DND-41 (cell line): ENCODE data around the gene ARID3A.
"Not testable (repeated sequence)": the region's sequence is repeated elsewhere in the genome, so short reads cannot be mapped to it uniquely, and the experiment has no call there.

Source experiments
- ATAC-seq: fragments of 200-7000 bp; cut with Tn5 transposase; 3 replicates; pipeline ENCODE4 v1.9.1; 2021; ENCODE audit warnings: low read depth; ENCODE audit not compliant: insufficient read depth
- DNase-seq: peaks from one replicate; pipeline ENCODE4 v3.0.0-alpha.2; 2020
- H2AFZ ChIP-seq: 2 replicates; pipeline ENCODE4 v1.6.0; 2012; ENCODE audit warnings: low read depth, low read length
- H3K27ac ChIP-seq: 2 replicates; pipeline ENCODE4 v1.5.1; 2012; ENCODE audit warnings: low read length, inconsistent platforms
- H3K27me3 ChIP-seq: fragments of 200-600 bp; sonication (generic); 2 replicates; pipeline ENCODE4 v1.6.0; 2012; ENCODE audit warnings: low read length, mild to moderate bottlenecking, inconsistent platforms; ENCODE audit not compliant: insufficient read depth, poor library complexity
- H3K36me3 ChIP-seq: 2 replicates; pipeline ENCODE4 v1.5.1; 2012; ENCODE audit warnings: low read length, inconsistent platforms; ENCODE audit not compliant: insufficient read depth
- H3K4me1 ChIP-seq: 2 replicates; pipeline ENCODE4 v1.5.1; 2012; ENCODE audit warnings: mild to moderate bottlenecking, low read length; ENCODE audit not compliant: insufficient read depth
- H3K4me2 ChIP-seq: 2 replicates; pipeline ENCODE4 v1.6.0; 2012; ENCODE audit warnings: mild to moderate bottlenecking, moderate library complexity, low read length, inconsistent platforms; ENCODE audit not compliant: insufficient read depth
- H3K4me3 ChIP-seq, 2 experiments: fragments of 200-600 bp in 1 of 2; shearing (Covaris generic) in 1 of 2; 2 replicates each; pipeline ENCODE4 v1.5.1; 2012 to 2016; ENCODE audit warnings: inconsistent platforms in 2 of 2, low read length in 2 of 2, mild to moderate bottlenecking in 2 of 2, low read depth in 1 of 2, moderate library complexity in 1 of 2
- H3K79me2 ChIP-seq: 2 replicates; pipeline ENCODE4 v1.6.0; 2012; ENCODE audit warnings: low read length, inconsistent platforms; ENCODE audit not compliant: insufficient read depth
- H3K9ac ChIP-seq: 2 replicates; pipeline ENCODE4 v1.6.0; 2012; ENCODE audit warnings: low read depth, mild to moderate bottlenecking, inconsistent platforms, low read length, moderate library complexity
- H3K9me3 ChIP-seq: 2 replicates; pipeline ENCODE4 v1.5.1; 2012; ENCODE audit warnings: low read length, moderate library complexity, mild to moderate bottlenecking, inconsistent platforms; ENCODE audit not compliant: insufficient read depth, severe bottlenecking
- H4K20me1 ChIP-seq: 2 replicates; pipeline ENCODE4 v1.6.0; 2012; ENCODE audit warnings: low read length; ENCODE audit not compliant: insufficient read depth
- CTCF ChIP-seq: IDR thresholded peaks from 2 replicates; pipeline ENCODE4 v1.5.1; 2012; ENCODE audit warnings: borderline replicate concordance, low read length, moderate library complexity, mild to moderate bottlenecking; ENCODE audit not compliant: poor library complexity, severe bottlenecking; ENCODE audit errors: extremely low read depth
- EZH2 ChIP-seq: IDR thresholded peaks from 3 replicates; pipeline ENCODE4 v1.6.1; 2012; ENCODE audit warnings: borderline replicate concordance, low read depth, mild to moderate bottlenecking, moderate library complexity, low read length, inconsistent platforms; ENCODE audit not compliant: severe bottlenecking

Gene ARID3A

GRCh38 chr19:956766-957440 is 31.1 kb downstream of the ARID3A start:
- Histone ChIP-seq H3K4me2 (no peak overlapping the region), H3K27ac (no peak overlapping the region), H3K79me2 (peaks cover 41% of the 10 kb centered on the region), H3K27me3 (no peaks in the 10 kb centered on the region), H3K4me3 (no peak overlapping the region), H2AFZ (no peak overlapping the region), H3K4me1 (no peaks in the 10 kb centered on the region), H4K20me1 (peaks cover 44% of the 10 kb centered on the region), H3K9ac (no peak overlapping the region), H3K36me3 (peaks cover 21% of the 10 kb centered on the region), H3K9me3 (no peaks in the 10 kb centered on the region)
- ATAC-seq (no peak), DNase-seq (no peak)
- no peak for TF ChIP-seq CTCF
- no peak for TF ChIP-seq EZH2

- H3K4me1 ChIP-seq, H3K9me3 ChIP-seq, DNase-seq, H3K4me2 ChIP-seq, H3K9ac ChIP-seq, H3K4me3 ChIP-seq, ATAC-seq, H3K27ac ChIP-seq, H2AFZ ChIP-seq, H3K27me3 ChIP-seq: not testable (repeated sequence)
- peaks cover 41% of the 10 kb centered on the region for H4K20me1 ChIP-seq
- H3K36me3 ChIP-seq: peaks cover 21% of the 10 kb centered on the region
- peaks cover 35% of the 10 kb centered on the region for H3K79me2 ChIP-seq
Measured at GRCh38 chr19:957578-957977, 31.7 kb downstream of the ARID3A start.

GRCh38 chr19:958967-959855 is 33.4 kb downstream of the ARID3A start:
- ATAC-seq: no peak
- H3K27me3 ChIP-seq: no peaks in the 10 kb centered on the region
- peaks cover 32% of the 10 kb centered on the region for H3K36me3 ChIP-seq
- no peak overlapping the region for H3K4me2 ChIP-seq
- H2AFZ ChIP-seq: no peak overlapping the region
- no peak overlapping the region for H3K9ac ChIP-seq
- H3K9me3 ChIP-seq: no peaks in the 10 kb centered on the region
- TF ChIP-seq CTCF (no peak), EZH2 (no peak)
- H3K4me3 ChIP-seq: no peak overlapping the region
- H3K79me2 ChIP-seq: peaks cover 20% of the 10 kb centered on the region
- no peak overlapping the region for H3K27ac ChIP-seq
- H3K4me1 ChIP-seq: no peaks in the 10 kb centered on the region
- DNase-seq: no peak
- peaks cover 31% of the 10 kb centered on the region for H4K20me1 ChIP-seq

GRCh38 chr19:960020-960419 is 34.2 kb downstream of the ARID3A start:
- no peak overlapping the region for H3K4me2 ChIP-seq
- peaks cover 12% of the 10 kb centered on the region for H3K79me2 ChIP-seq
- no peak overlapping the region for H3K27ac ChIP-seq
- no peak overlapping the region for H3K4me3 ChIP-seq
- no peaks in the 10 kb centered on the region for H3K27me3 ChIP-seq
- peaks cover 29% of the 10 kb centered on the region for H4K20me1 ChIP-seq
- no peaks in the 10 kb centered on the region for H3K9me3 ChIP-seq
- peaks cover 41% of the 10 kb centered on the region for H3K36me3 ChIP-seq
- H2AFZ ChIP-seq: no peak overlapping the region
- TF ChIP-seq EZH2: no peak
- ATAC-seq (no peak), DNase-seq (no peak)
- H3K9ac ChIP-seq: no peak overlapping the region
- H3K4me1 ChIP-seq: no peaks in the 10 kb centered on the region
